Renal cortex interstitium (tissue), 3 donors: ENCODE data around the gene APOL3. TPM values are rescaled to one million over a fixed set of nuclear protein-coding genes. Genes with fewer than 3 reads are reported as not detected.

Source experiments
- polyA plus RNA-seq, 3 donors: library from polyadenylated mRNA; unstranded; fragments of 120-200 nt; gene quantifications; one replicate each; pipeline ENCODE4 v1.2.1, GENCODE V29; 2013; ENCODE audit not compliant: insufficient read length in 3 of 3

Gene APOL3
- polyA plus RNA-seq, 3 donors = 13.8 to 16.6 (median 14.7) TPM

Other genes starting within 250 kb of the APOL3 start
- 100 to 1,000 TPM; 114 to 137 (median 130) TPM for gene RBFOX2, start 131.9 kb downstream of the APOL3 start, polyA plus RNA-seq
- 10 to 100 TPM in 2 of 3 donors, 1 to 10 TPM in 1; 4.6 to 11.3 (median 10.7) TPM for gene APOL4, start 41.1 kb upstream of the APOL3 start, polyA plus RNA-seq
- gene APOL2, start 78.8 kb upstream of the APOL3 start, polyA plus RNA-seq = 10 to 100 TPM; 24.8 to 45.4 (median 28.7) TPM
- gene APOL1, start 92.4 kb upstream of the APOL3 start, polyA plus RNA-seq = 10 to 100 TPM in 1 of 3 donors, 1 to 10 TPM in 2; 7.2 to 13.9 (median 9.2) TPM
- 100 to 1,000 TPM; 247 to 318 (median 290) TPM for gene MYH9, start 227.2 kb upstream of the APOL3 start, polyA plus RNA-seq